H1 (cell line): ENCODE data around the gene TNNT3. TPM values are rescaled to one million over a fixed set of nuclear protein-coding genes. Genes with fewer than 3 reads are reported as not detected.
A peak's percentile ranks its signal among the peaks of the same experiment; 100 is the strongest.

ENCODE experiments used
- CTCF ChIA-PET: fragments of 300-600 bp; sonication (Branson Sonifier 250); formaldehyde crosslinking; loops from one replicate; lab custom pipeline; 2021; ENCODE audit not compliant: partially characterized antibody; lab: Charles Lee
- POLR2A ChIA-PET: fragments of 300-600 bp; sonication (Branson Sonifier 250); formaldehyde crosslinking; loops from one replicate; lab custom pipeline; 2021; ENCODE audit warnings: inconsistent platforms; ENCODE audit not compliant: partially characterized antibody; lab: Charles Lee
- DNase-seq, 2 experiments: peaks; one replicate each; pipeline versions ENCODE4 v3.0.0 to v3.0.0-alpha.2; 2010 to 2022; ENCODE audit warnings: low spot score in 2 of 2, low read depth in 1 of 2, mixed read lengths in 1 of 2
- FAIRE-seq: peaks from 2 replicates; lab custom pipeline; 2011; peaks lifted over from hg19 to GRCh38; lab: Jason Lieb, UNC
- H2AFZ ChIP-seq: 2 replicates; pipeline ENCODE4 v1.8.1; 2012; ENCODE audit warnings: low read length, inconsistent platforms
- H2AK5ac ChIP-seq: 2 replicates; pipeline ENCODE4 v1.6.1; 2013; ENCODE audit warnings: low read depth, low read length
- H2BK120ac ChIP-seq: replicated peaks from 2 replicates; pipeline ENCODE3; 2013; ENCODE audit warnings: low read depth, low read length, inconsistent platforms
- H2BK12ac ChIP-seq: 2 replicates; pipeline ENCODE4 v1.6.1; 2013; ENCODE audit warnings: low read depth, low read length
- H2BK15ac ChIP-seq: 2 replicates; pipeline ENCODE4 v1.6.1; 2013; ENCODE audit warnings: low read length
- H2BK20ac ChIP-seq: 2 replicates; pipeline ENCODE4 v1.6.1; 2013; ENCODE audit warnings: low read length
- H2BK5ac ChIP-seq: 2 replicates; pipeline ENCODE4 v1.6.1; 2013; ENCODE audit warnings: low read depth, low read length
- H3K14ac ChIP-seq: 2 replicates; pipeline ENCODE4 v1.6.1; 2013; ENCODE audit warnings: inconsistent platforms; ENCODE audit not compliant: insufficient read length
- H3K18ac ChIP-seq: 2 replicates; pipeline ENCODE4 v1.6.1; 2013; ENCODE audit warnings: low read length; ENCODE audit errors: extremely low read depth
- H3K23ac ChIP-seq: 2 replicates; pipeline ENCODE4 v1.6.1; 2013; ENCODE audit warnings: inconsistent platforms; ENCODE audit not compliant: insufficient read length
- H3K23me2 ChIP-seq: 2 replicates; pipeline ENCODE4 v1.6.1; 2013; ENCODE audit warnings: low read depth, low read length
- H3K27ac ChIP-seq: 2 replicates; pipeline ENCODE4 v1.6.1; 2011; ENCODE audit warnings: low read depth, low read length, inconsistent platforms
- H3K27me3 ChIP-seq, 4 experiments: replicated peaks in 1 of 4; 1 replicate in 1 of 4; 2 replicates in 3 of 4; pipeline versions ENCODE4 v1.6.1 to v1.8.1; 2011 to 2013; ENCODE audit warnings: low read length in 3 of 4, mild to moderate bottlenecking in 3 of 4, inconsistent platforms in 2 of 4, mixed read lengths in 2 of 4, moderate library complexity in 1 of 4; ENCODE audit not compliant: control insufficient read depth in 3 of 4, insufficient read depth in 3 of 4; ENCODE audit errors: extremely low read depth in 1 of 4
- H3K36me3 ChIP-seq, 4 experiments: 2 replicates each; pipeline versions ENCODE4 v1.6.1 to v1.8.1; 2011 to 2013; ENCODE audit warnings: mild to moderate bottlenecking in 4 of 4, low read length in 3 of 4, moderate library complexity in 2 of 4, control low read depth in 1 of 4, inconsistent platforms in 1 of 4; ENCODE audit not compliant: insufficient read depth in 4 of 4, control insufficient read depth in 2 of 4
- H3K4ac ChIP-seq: replicated peaks from 2 replicates; pipeline ENCODE3; 2013; ENCODE audit warnings: low read length, low read depth, mixed read lengths, inconsistent platforms; ENCODE audit not compliant: insufficient read length
- H3K4me1 ChIP-seq, 4 experiments: replicated peaks in 1 of 4; 1 replicate in 1 of 4; 2 replicates in 3 of 4; pipeline versions ENCODE4 v1.6.1 to v1.8.1; 2011 to 2013; ENCODE audit warnings: low read length in 3 of 4, inconsistent platforms in 2 of 4, mixed read lengths in 1 of 4; ENCODE audit not compliant: insufficient read depth in 4 of 4, control insufficient read depth in 3 of 4
- H3K4me2 ChIP-seq, 2 experiments: 2 replicates each; pipeline versions ENCODE4 v1.6.1 to v1.8.1; 2011 to 2013; ENCODE audit warnings: low read depth in 2 of 2, low read length in 2 of 2, control low read depth in 1 of 2, inconsistent platforms in 1 of 2, mild to moderate bottlenecking in 1 of 2; ENCODE audit not compliant: insufficient read depth in 1 of 2
- H3K4me3 ChIP-seq, 4 experiments: fragments of 200-600, 300-600 bp in 1 of 4; sonication (generic), shearing (Covaris generic), sonication (Bioruptor Twin) in 1 of 4; 2 replicates each; pipeline versions ENCODE4 v1.5.1 to v1.8.1; 2011 to 2016; ENCODE audit warnings: low read length in 4 of 4, low read depth in 3 of 4, control low read depth in 2 of 4, inconsistent platforms in 2 of 4, mild to moderate bottlenecking in 2 of 4, mixed read lengths in 1 of 4, moderate library complexity in 1 of 4; ENCODE audit not compliant: insufficient read depth in 2 of 4; ENCODE audit errors: extremely low read depth in 1 of 4
- H3K56ac ChIP-seq: replicated peaks from 2 replicates; pipeline ENCODE3; 2013; ENCODE audit warnings: low read depth, mild to moderate bottlenecking, mixed read lengths, low read length, inconsistent platforms; ENCODE audit not compliant: insufficient read length
- H3K79me1 ChIP-seq: 2 replicates; pipeline ENCODE4 v1.6.1; 2013; ENCODE audit warnings: low read depth, low read length, control low read depth
- H3K79me2 ChIP-seq, 2 experiments: 2 replicates each; pipeline versions ENCODE4 v1.6.1 to v1.8.1; 2012 to 2013; ENCODE audit warnings: low read length in 2 of 2, mild to moderate bottlenecking in 2 of 2, inconsistent platforms in 1 of 2; ENCODE audit not compliant: insufficient read depth in 2 of 2, control insufficient read depth in 1 of 2
- H3K9ac ChIP-seq, 4 experiments: replicated peaks in 1 of 4; 1 replicate in 1 of 4; 2 replicates in 3 of 4; pipeline versions ENCODE4 v1.6.1 to v1.8.1; 2011 to 2013; ENCODE audit warnings: low read depth in 3 of 4, low read length in 3 of 4, control low read depth in 2 of 4, mild to moderate bottlenecking in 2 of 4, moderate library complexity in 2 of 4, inconsistent platforms in 1 of 4; ENCODE audit errors: extremely low read depth in 1 of 4
- H3K9me3 ChIP-seq, 2 experiments: 2 replicates each; pipeline versions ENCODE4 v1.6.1 to v1.8.1; 2012 to 2013; ENCODE audit warnings: mild to moderate bottlenecking in 2 of 2, moderate library complexity in 2 of 2, control low read depth in 1 of 2, inconsistent platforms in 1 of 2, low read depth in 1 of 2, low read length in 1 of 2, mixed read lengths in 1 of 2; ENCODE audit not compliant: insufficient read depth in 2 of 2
- H4K20me1 ChIP-seq, 2 experiments: replicated peaks in 1 of 2; 2 replicates each; pipeline versions ENCODE3 to v1.8.1; 2011 to 2013; ENCODE audit warnings: inconsistent platforms in 2 of 2, low read length in 2 of 2, mild to moderate bottlenecking in 1 of 2; ENCODE audit not compliant: insufficient read depth in 2 of 2, control insufficient read depth in 1 of 2
- H4K5ac ChIP-seq: 2 replicates; pipeline ENCODE4 v1.6.1; 2013; ENCODE audit warnings: low read length, low read depth, mixed read lengths, inconsistent platforms; ENCODE audit not compliant: insufficient read length
- H4K8ac ChIP-seq: 2 replicates; pipeline ENCODE4 v1.8.0; 2013; ENCODE audit warnings: mild to moderate bottlenecking, moderate library complexity, low read length, inconsistent platforms; ENCODE audit not compliant: insufficient read depth; ENCODE audit errors: extremely low read depth
- H4K91ac ChIP-seq: replicated peaks from 2 replicates; pipeline ENCODE3; 2013; ENCODE audit warnings: low read length, mixed read lengths, inconsistent platforms; ENCODE audit not compliant: insufficient read length
- ASH2L ChIP-seq: fragments of 200-600, 300-600 bp; sonication (generic); IDR thresholded peaks from one replicate; pipeline ENCODE4 v1.7.1; 2017; ENCODE audit warnings: low read length
- CHD2 ChIP-seq: IDR thresholded peaks from 2 replicates; pipeline ENCODE4 v1.6.1; 2012; ENCODE audit warnings: low read length, improper control_type of control experiment
- EP300 ChIP-seq, 2 experiments: IDR thresholded peaks; 1 replicate in 1 of 2; 2 replicates in 1 of 2; pipeline ENCODE4 v1.6.1; 2011 to 2012; ENCODE audit warnings: low read depth in 2 of 2, low read length in 2 of 2, mild to moderate bottlenecking in 2 of 2, borderline replicate concordance in 1 of 2, inconsistent platforms in 1 of 2, moderate library complexity in 1 of 2
- JUN ChIP-seq: IDR thresholded peaks from 2 replicates; pipeline ENCODE4 v1.6.1; 2011; ENCODE audit warnings: low read depth, mild to moderate bottlenecking, improper control_type of control experiment, low read length
- JUND ChIP-seq: IDR thresholded peaks from 2 replicates; pipeline ENCODE4 v1.6.1; 2011; ENCODE audit warnings: mild to moderate bottlenecking, improper control_type of control experiment, low read length
- NRF1 ChIP-seq: IDR thresholded peaks from 2 replicates; pipeline ENCODE4 v1.6.1; 2011; ENCODE audit warnings: mild to moderate bottlenecking, low read depth, low read length, improper control_type of control experiment
- PHF8 ChIP-seq: fragments of 200-600 bp; sonication (generic); conservative IDR thresholded peaks from 2 replicates; pipeline ENCODE4 v1.7.1; 2012; ENCODE audit warnings: low read depth, mild to moderate bottlenecking, inconsistent platforms, low read length, moderate library complexity
- POLR2AphosphoS5 ChIP-seq: IDR thresholded peaks from 2 replicates; pipeline ENCODE4 v1.6.1; 2011; ENCODE audit warnings: low read depth, low read length
- POU5F1 ChIP-seq: IDR thresholded peaks from 2 replicates; pipeline ENCODE4 v1.6.1; 2011; ENCODE audit warnings: low read depth, mild to moderate bottlenecking, low read length, moderate library complexity
- SAP30 ChIP-seq: fragments of 300-600 bp; sonication (generic); IDR thresholded peaks from 2 replicates; pipeline ENCODE4 v1.7.1; 2012; ENCODE audit warnings: low read length, moderate library complexity, mild to moderate bottlenecking, inconsistent platforms; ENCODE audit not compliant: insufficient read depth, insufficient replicate concordance
- SP2 ChIP-seq: IDR thresholded peaks from 2 replicates; pipeline ENCODE4 v1.6.1; 2012; ENCODE audit warnings: mild to moderate bottlenecking, low read length, inconsistent platforms
- TAF7 ChIP-seq: optimal IDR thresholded peaks from 2 replicates; pipeline ENCODE3; 2011; ENCODE audit warnings: low read depth, mild to moderate bottlenecking, inconsistent platforms, low read length, moderate library complexity, borderline replicate concordance
- WGBS, 2 experiments: shearing (Covaris generic) in 1 of 2; methylation state at CpG; one replicate each; pipeline versions ENCODE4 v1.1.6 to v1.1.7; 2013 to 2015; ENCODE audit warnings: low lambda C conversion rate in 2 of 2, mixed read lengths in 2 of 2, inconsistent platforms in 1 of 2, low coverage in 1 of 2, missing lambda C conversion rate in 1 of 2; ENCODE audit not compliant: insufficient replicate concordance in 2 of 2, insufficient coverage in 1 of 2, insufficient read length in 1 of 2; ENCODE audit errors: extremely low coverage in 1 of 2, missing lambda C conversion rate in 1 of 2; 5-methylcytosine and 5-hydroxymethylcytosine counted together
- polyA plus RNA-seq, 7 experiments: library from polyadenylated mRNA; depleted of rRNA in 3 of 7; stranded (reverse) in 5 of 7; unstranded in 2 of 7; fragments of >200 nt in 5 of 7; fragments of 200-250 nt in 2 of 7; gene quantifications; 1 replicate in 5 of 7; 2 replicates in 1 of 7; 4 replicates in 1 of 7; pipeline versions ENCODE4 v1.2.1 to v1.2.3, GENCODE V29; 2011 to 2013; ENCODE audit warnings: missing spikeins in 2 of 7, mixed read lengths in 2 of 7
- total RNA-seq: library from RNA; stranded (reverse); fragmentation: NEBNext Ultra II Directional; extraction: Animal tissue kit (Norgen Biotek cat#: 25700); gene quantifications from 2 replicates; pipeline ENCODE4 v1.2.1, GENCODE V29; 2021

TNNT3 gene
- total and polyA plus RNA-seq, 2 of the 8 experiments (the other 6 are each of a cell fraction or from before 2014, with no cell fraction given), result not detected

GRCh38 chr11:1893581-1894359, 25.7 kb upstream of the TNNT3 start:
- Histone ChIP-seq H3K9me3 (no peaks in the 10 kb centered on the region), H4K8ac (no peak overlapping the region; the same call in 1 of the 2 replicates), H2BK120ac (no peak overlapping the region), H2BK5ac (no peak overlapping the region), H3K9ac (no peak overlapping the region), H2BK15ac (no peak overlapping the region), H2BK20ac (no peak overlapping the region), H3K36me3 (no peaks in the 10 kb centered on the region), H3K4ac (no peak overlapping the region), H3K23me2 (peaks cover 15% of the 10 kb centered on the region; the same call in 1 of the 2 replicates), H3K79me2 (no peaks in the 10 kb centered on the region), H2BK12ac (no peak overlapping the region), H4K5ac (no peak overlapping the region), H3K79me1 (no peaks in the 10 kb centered on the region), H3K27me3 (no peaks in the 10 kb centered on the region; a peak in 1 of 7 replicates), H3K56ac (peak overlapping the region; percentile 30), H3K4me2 (no peak overlapping the region), H3K4me1 (no peaks in the 10 kb centered on the region), H2AK5ac (no peak overlapping the region), H4K91ac (no peak overlapping the region), H3K4me3 (no peak overlapping the region), H3K14ac (no peak overlapping the region), H2AFZ (no peak overlapping the region)
- DNase-seq, result no peak
- POLR2A ChIA-PET, result interaction anchor here (0.6 kb wide), 1 partner anchor 204 kb away, joined by 3 read pairs; no protein-coding TSS in a partner anchor
- no peak for FAIRE-seq
- 88 to 96% methylated on average over 2 to 4 of the region's 5 CpGs for WGBS, 2 experiments
- CTCF ChIA-PET, result no interaction called here
- TF ChIP-seq ASH2L (no peak), POLR2AphosphoS5 (no peak), JUN (no peak), SAP30 (no peak), CHD2 (no peak), PHF8 (no peak), SP2 (no peak), EP300 (IDR thresholded peaks at IDR 0.05; ENCODE audit: borderline replicate concordance in 1 of 2, low read depth in 2 of 2, low read length in 2 of 2) (no peak), NRF1 (no peak), JUND (no peak), TAF7 (no peak), POU5F1 (no peak)
- TF ChIP-seq, all 59 proteins: peak for 0
- Histone ChIP-seq H3K27ac (no peak overlapping the region), H3K23ac (no peak overlapping the region), H3K18ac (no peak overlapping the region), H4K20me1 (peaks cover 0 to 4% of the 10 kb centered on the region in 2 experiments)
